Suprapubic skin (tissue), 4 donors: ENCODE results near the gene TMTC1. TPM values are rescaled to one million over a fixed set of nuclear protein-coding genes. Genes with fewer than 3 reads are reported as not detected.

ENCODE experiments used
- DNase-seq, 2 donors: peaks; one replicate each; pipeline ENCODE4 v3.0.0-alpha.2; 2019; ENCODE audit warnings: low spot score in 2 of 2
- H3K27ac ChIP-seq: fragments of 200-600 bp; sonication (generic); one replicate; pipeline ENCODE4 v1.5.1; 2019
- H3K27me3 ChIP-seq: fragments of 200-600 bp; sonication (generic); one replicate; pipeline ENCODE4 v1.5.1; 2019
- H3K36me3 ChIP-seq: fragments of 200-600 bp; sonication (generic); one replicate; pipeline ENCODE4 v1.5.1; 2019
- H3K4me1 ChIP-seq: fragments of 200-600 bp; sonication (generic); one replicate; pipeline ENCODE4 v1.5.1; 2019
- H3K4me3 ChIP-seq: fragments of 200-600 bp; sonication (generic); one replicate; pipeline ENCODE4 v1.5.1; 2019; ENCODE audit warnings: mild to moderate bottlenecking
- H3K9me3 ChIP-seq: fragments of 200-600 bp; sonication (generic); one replicate; pipeline ENCODE4 v1.5.1; 2019
- EP300 ChIP-seq: sonication (generic); formaldehyde crosslinking; IDR thresholded peaks from one replicate; pipeline ENCODE4 v1.6.1; 2017; ENCODE audit warnings: antibody characterized with exemption
- POLR2A ChIP-seq, 2 donors: fragments of 450-650 bp; IDR thresholded peaks; one replicate each; pipeline ENCODE4 v1.6.1; 2017; ENCODE audit warnings: antibody characterized with exemption in 2 of 2, mild to moderate bottlenecking in 2 of 2, moderate library complexity in 2 of 2
- POLR2AphosphoS5 ChIP-seq, 3 donors: sonication (generic); formaldehyde crosslinking; IDR thresholded peaks; one replicate each; pipeline ENCODE4 v1.6.1; 2017; ENCODE audit warnings: antibody characterized with exemption in 3 of 3
- WGBS: methylation state at CpG from one replicate; pipeline ENCODE4 v1.1.5; 2018; 5-methylcytosine and 5-hydroxymethylcytosine counted together
- total RNA-seq, 4 donors: library from RNA; depleted of rRNA; stranded (reverse); fragments of >200 nt; gene quantifications; one replicate each; pipeline ENCODE4 v1.1.0, GENCODE V29; 2016
- TF ChIP-seq, protein P1 (sequence below), 2 donors: fragments of 200-600 bp in 1 of 2; fragments of 450-650 bp in 1 of 2; sonication (generic) in 1 of 2; IDR thresholded peaks; one replicate each; pipeline ENCODE4 v1.5.1; 2016 to 2019; ENCODE audit warnings: antibody characterized with exemption in 2 of 2, mild to moderate bottlenecking in 1 of 2, moderate library complexity in 1 of 2

Gene TMTC1
- total RNA-seq, 4 donors from 2014 or later: 11.0 to 25.8 (median 19.5) TPM

DNA sequence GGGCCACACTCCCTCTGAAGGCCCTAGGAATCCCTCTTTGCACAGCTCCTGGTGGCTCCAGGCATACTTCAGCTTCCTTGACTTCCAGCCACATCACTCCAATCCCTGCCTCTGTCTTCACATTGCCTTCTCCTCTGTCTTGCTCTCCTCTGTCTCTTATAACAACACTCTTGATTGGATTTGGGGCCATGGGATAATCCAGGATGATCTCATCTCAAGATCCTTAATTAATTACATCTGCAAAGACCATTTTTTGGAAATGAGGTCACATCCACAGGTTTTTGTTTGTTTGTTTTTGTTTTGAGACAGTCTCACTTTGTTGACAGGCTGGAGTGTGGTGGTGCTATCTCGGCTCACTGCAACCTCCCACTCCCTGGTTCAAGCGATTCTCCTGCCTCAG, 88.7 kb downstream of the TMTC1 start:
- Histone ChIP-seq H3K9me3 (no peaks in the 10 kb centered on the region), H3K36me3 (no peaks in the 10 kb centered on the region), H3K4me1 (no peaks in the 10 kb centered on the region), H3K27ac (no peak overlapping the region), H3K27me3 (no peaks in the 10 kb centered on the region), H3K4me3 (no peak overlapping the region)
- WGBS: 68% methylated on average over 2 of the region's 2 CpGs
- no peak for TF ChIP-seq POLR2AphosphoS5 (IDR thresholded peaks at IDR 0.05)
- TF ChIP-seq EP300: no peak
- TF ChIP-seq, protein P1, sequence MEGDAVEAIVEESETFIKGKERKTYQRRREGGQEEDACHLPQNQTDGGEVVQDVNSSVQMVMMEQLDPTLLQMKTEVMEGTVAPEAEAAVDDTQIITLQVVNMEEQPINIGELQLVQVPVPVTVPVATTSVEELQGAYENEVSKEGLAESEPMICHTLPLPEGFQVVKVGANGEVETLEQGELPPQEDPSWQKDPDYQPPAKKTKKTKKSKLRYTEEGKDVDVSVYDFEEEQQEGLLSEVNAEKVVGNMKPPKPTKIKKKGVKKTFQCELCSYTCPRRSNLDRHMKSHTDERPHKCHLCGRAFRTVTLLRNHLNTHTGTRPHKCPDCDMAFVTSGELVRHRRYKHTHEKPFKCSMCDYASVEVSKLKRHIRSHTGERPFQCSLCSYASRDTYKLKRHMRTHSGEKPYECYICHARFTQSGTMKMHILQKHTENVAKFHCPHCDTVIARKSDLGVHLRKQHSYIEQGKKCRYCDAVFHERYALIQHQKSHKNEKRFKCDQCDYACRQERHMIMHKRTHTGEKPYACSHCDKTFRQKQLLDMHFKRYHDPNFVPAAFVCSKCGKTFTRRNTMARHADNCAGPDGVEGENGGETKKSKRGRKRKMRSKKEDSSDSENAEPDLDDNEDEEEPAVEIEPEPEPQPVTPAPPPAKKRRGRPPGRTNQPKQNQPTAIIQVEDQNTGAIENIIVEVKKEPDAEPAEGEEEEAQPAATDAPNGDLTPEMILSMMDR (IDR thresholded peaks at IDR 0.05): no peak
- no peak for TF ChIP-seq POLR2A (IDR thresholded peaks at IDR 0.05)
- no peak for DNase-seq

DNA sequence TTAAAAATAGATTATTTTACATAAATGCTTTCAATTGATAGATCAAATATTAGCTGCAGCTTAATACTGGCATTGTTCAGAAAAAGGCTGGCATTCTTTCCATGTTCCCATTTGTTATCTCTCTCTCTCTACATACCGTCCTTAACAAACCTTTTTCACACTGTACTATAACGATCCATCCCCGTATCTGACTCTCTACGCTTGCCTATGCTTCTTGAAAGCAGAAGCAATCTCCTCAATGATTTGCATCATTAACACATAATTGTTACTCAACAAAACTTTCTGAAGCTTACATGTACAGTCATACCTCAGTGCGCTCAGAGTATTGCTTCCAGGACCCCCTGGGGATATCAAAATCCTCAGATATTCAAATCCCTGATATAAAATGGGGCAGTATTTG, 89.7 kb downstream of the TMTC1 start:
- TF ChIP-seq POLR2AphosphoS5 (IDR thresholded peaks at IDR 0.05) (no peak), POLR2A (IDR thresholded peaks at IDR 0.05) (no peak), EP300 (no peak)
- TF ChIP-seq, protein P1 (IDR thresholded peaks at IDR 0.05): no peak
- Histone ChIP-seq H3K27ac (no peak overlapping the region), H3K27me3 (no peaks in the 10 kb centered on the region), H3K36me3 (no peaks in the 10 kb centered on the region), H3K4me3 (no peak overlapping the region), H3K4me1 (no peaks in the 10 kb centered on the region), H3K9me3 (no peaks in the 10 kb centered on the region)
- 88% methylated on average over 5 of the region's 5 CpGs for WGBS
- no peak for DNase-seq

DNA sequence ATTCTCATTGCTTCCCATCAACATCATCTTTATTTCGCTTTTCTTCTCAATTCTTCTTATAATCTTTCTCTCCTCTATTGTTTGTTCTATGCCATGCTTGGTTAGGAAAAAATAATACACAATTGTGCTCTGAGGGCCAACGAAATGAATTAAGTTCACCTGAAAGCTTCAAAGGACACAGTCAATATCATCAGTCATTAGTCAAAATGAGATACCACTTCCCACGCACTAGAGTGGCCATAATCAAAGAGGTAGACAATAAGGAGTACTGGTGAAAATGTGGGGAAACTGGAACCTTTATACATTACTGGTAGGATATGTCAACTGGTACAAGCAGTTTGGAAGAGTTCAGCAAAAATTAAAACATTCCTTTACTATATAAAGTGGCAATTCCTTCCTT, 91.5 kb downstream of the TMTC1 start:
- Histone ChIP-seq H3K27ac (no peak overlapping the region), H3K9me3 (no peaks in the 10 kb centered on the region), H3K4me3 (no peak overlapping the region), H3K27me3 (no peaks in the 10 kb centered on the region), H3K36me3 (no peaks in the 10 kb centered on the region), H3K4me1 (no peaks in the 10 kb centered on the region)
- WGBS: no CpG with 5 or more reads among the region's 3 CpGs
- DNase-seq: no peak
- TF ChIP-seq EP300 (no peak), POLR2AphosphoS5 (IDR thresholded peaks at IDR 0.05) (no peak), POLR2A (IDR thresholded peaks at IDR 0.05) (no peak)
- TF ChIP-seq, protein P1 (IDR thresholded peaks at IDR 0.05): no peak

DNA sequence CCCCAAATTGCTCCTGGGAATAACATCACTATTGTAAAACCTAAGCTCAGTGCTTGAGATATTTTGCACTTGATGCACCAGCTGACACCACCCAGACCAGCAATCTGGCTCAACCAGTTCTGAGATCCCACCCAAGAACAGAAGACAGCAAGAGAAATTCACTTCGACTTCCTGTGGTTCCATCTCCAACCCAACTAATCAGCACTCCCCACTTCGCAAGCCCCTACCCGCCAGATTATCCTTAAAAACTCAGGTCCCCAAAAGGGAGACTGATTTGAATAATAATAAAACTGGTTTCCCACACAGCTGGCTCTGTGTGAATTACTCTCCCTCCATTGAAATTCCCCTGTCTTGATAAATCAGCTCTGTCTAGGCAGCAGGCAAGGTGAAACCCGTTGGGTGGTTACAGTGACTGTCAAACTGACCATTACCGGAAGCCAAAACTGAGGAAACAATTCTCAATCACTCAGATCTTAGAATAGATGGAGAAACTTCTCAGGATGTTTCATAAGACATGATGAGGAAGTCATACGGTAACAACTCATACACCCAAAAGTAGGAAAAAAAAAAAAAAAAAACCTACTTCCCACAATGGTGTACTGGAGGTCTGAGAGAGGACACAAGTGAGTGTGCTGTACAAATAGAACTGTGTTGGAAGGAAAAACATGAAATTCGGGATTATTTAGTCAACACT, 92.4 kb downstream of the TMTC1 start:
- Histone ChIP-seq H3K4me3 (no peak overlapping the region), H3K4me1 (no peaks in the 10 kb centered on the region), H3K27me3 (no peaks in the 10 kb centered on the region), H3K9me3 (no peaks in the 10 kb centered on the region), H3K36me3 (no peaks in the 10 kb centered on the region), H3K27ac (no peak overlapping the region)
- 75% methylated on average over 3 of the region's 7 CpGs for WGBS
- no peak for DNase-seq
- TF ChIP-seq POLR2AphosphoS5 (IDR thresholded peaks at IDR 0.05): no peak
- no peak for TF ChIP-seq EP300
- TF ChIP-seq POLR2A (IDR thresholded peaks at IDR 0.05): no peak
- TF ChIP-seq, protein P1 (IDR thresholded peaks at IDR 0.05): no peak

DNA sequence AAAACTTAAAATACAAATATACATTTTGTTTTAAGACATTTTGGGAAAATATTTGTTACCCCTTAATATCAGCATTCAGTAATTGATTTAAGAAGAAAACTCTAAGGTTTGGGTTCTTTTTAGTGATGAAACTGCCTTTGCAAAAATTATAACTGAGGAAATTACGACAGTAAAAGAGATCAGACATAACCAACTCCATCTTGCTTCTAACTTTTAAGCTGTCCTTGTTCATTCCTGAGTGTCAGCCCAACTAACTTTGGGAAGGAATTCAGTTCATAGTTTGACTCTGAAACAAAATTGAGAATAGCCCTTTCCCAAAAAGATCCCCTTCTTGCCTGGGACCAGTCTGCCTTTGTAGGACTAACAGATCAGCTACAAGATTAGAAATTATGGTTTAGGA, 93.0 kb downstream of the TMTC1 start:
- H3K9me3 ChIP-seq: no peaks in the 10 kb centered on the region
- H3K4me1 ChIP-seq: no peaks in the 10 kb centered on the region
- TF ChIP-seq EP300 (no peak), POLR2AphosphoS5 (IDR thresholded peaks at IDR 0.05) (no peak)
- H3K27ac ChIP-seq: no peak overlapping the region
- WGBS: 97% methylated on average over 1 of the region's 1 CpG
- no peaks in the 10 kb centered on the region for H3K36me3 ChIP-seq
- DNase-seq: no peak
- H3K4me3 ChIP-seq: no peak overlapping the region
- H3K27me3 ChIP-seq: no peaks in the 10 kb centered on the region

DNA sequence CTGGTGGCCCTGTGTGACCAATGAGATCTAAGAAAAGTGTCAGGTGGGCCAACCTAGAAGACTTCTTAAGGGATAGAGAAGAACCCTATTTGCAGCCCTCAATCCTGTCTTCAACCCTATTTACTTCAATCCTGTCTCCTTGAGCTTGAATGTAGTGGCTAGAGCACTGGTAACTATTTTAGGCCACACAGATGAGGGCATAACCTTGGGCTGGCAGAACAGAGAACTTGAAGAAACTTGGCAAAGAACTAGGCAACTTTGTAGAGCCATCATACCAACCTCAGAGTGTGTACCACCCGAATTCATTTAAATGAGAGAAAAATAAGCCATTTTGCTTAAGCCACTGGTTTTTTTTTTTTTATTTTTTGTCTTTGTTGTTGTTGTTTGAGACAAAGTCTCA, 94.8 kb downstream of the TMTC1 start:
- TF ChIP-seq POLR2A (IDR thresholded peaks at IDR 0.05) (no peak), POLR2AphosphoS5 (IDR thresholded peaks at IDR 0.05) (no peak), EP300 (no peak)
- no peaks in the 10 kb centered on the region for H3K36me3 ChIP-seq
- no peak overlapping the region for H3K27ac ChIP-seq
- H3K4me3 ChIP-seq: no peak overlapping the region
- WGBS: 93% methylated on average over 1 of the region's 1 CpG
- H3K27me3 ChIP-seq: no peaks in the 10 kb centered on the region
- no peak for DNase-seq
- H3K4me1 ChIP-seq: no peaks in the 10 kb centered on the region
- H3K9me3 ChIP-seq: no peaks in the 10 kb centered on the region
